HG03139 (cell line): ENCODE measurements around the gene TRIM52.
"Not testable (repeated sequence)": the region's sequence is repeated elsewhere in the genome, so short reads cannot be mapped to it uniquely, and the experiment has no call there.

Source experiments
- ATAC-seq: cut with Tn5 transposase; IDR thresholded peaks from one replicate; pipeline ENCODE4 v1.9.1; 2021; ENCODE audit not compliant: unreplicated experiment

The TRIM52 gene

DNA sequence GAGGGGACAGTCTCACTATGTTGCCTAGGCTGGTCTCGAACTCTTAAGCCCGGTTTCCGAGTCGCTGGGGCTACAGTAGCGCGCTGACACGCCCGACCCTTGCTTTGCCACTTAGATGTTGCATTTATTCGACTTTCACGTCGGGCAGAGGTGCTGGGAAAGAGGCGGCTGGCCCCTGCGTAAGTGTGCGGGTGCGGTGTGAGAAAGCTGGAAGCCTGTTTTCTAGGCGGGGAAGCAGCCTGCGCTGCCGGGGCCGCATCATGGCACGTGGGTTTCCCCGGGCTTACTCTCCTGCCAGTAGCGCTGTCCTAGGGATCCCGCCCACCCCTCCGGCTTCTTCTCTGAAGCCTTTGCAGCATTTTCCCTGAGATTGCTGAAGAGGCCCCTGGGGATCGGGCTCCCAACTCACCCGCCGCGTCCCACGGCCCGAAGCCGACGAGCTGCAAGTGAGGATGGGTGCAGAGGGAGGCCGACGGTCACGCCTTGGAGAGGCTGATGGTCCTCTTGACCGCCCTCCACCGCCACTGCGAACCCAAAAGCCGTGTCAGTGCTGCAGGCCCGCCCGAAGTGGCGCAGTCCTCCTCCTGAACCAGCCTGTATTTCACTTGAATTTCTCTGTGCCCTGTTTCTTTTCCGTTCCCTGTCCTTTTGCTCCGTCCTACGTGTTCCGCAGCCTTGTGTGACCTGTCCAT lies 43.7 kb downstream of the TRIM52 start:
- ATAC-seq: no peak

- ATAC-seq: no peak
Observed at GRCh38 chr5:181215997-181216989, 44.6 kb downstream of the TRIM52 start.

GRCh38 chr5:181214249-181214648 lies 46.7 kb downstream of the TRIM52 start:
- not testable (repeated sequence) for ATAC-seq

DNA sequence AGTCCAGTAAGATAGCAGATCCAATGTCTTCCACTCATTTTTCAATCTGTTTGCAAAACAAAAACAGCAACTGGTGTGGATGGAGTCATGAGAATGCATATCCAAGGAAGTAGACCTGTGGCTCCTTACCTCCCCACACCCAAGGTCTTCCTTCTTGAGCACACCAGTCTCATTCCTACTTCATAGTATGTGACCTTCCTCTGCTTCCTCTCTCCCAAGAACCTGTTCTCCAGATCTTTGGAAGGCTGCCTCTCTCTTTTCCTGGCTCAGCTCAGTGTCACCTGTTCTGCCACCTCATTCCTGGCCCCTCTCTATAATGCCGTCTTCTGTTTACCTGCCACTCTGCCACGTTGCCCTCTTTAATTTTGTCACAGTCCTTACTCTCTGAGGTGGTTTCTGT lies 48.0 kb downstream of the TRIM52 start:
- ATAC-seq: no peak

- ATAC-seq: no peak
Observed at GRCh38 chr5:181212080-181212479, 48.9 kb downstream of the TRIM52 start.

- ATAC-seq: no peak
Observed at GRCh38 chr5:181211208-181211607, 49.7 kb downstream of the TRIM52 start.

GRCh38 chr5:181210698-181211097 lies 50.2 kb downstream of the TRIM52 start:
- not testable (repeated sequence) for ATAC-seq

DNA sequence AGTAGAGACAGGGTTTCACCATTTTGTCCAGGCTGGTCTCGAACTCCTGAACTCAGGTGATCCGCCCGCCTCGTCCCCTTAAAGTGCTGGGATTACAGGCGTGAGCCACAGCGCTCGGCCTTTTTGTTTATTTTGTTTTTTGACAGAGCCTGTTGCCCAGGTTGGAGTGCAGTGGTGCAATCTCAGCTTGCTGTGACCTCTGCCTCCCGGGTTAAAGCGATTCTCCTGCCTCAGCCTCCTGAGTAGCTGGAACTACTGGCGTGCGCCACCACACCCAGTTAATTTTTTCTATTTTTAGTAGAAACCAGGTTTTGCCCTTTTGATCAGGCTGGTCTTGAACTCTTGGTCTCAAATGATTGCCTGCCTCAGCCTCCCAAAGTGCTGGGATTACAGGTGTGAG lies 50.8 kb downstream of the TRIM52 start:
- ATAC-seq: not testable (repeated sequence)

DNA sequence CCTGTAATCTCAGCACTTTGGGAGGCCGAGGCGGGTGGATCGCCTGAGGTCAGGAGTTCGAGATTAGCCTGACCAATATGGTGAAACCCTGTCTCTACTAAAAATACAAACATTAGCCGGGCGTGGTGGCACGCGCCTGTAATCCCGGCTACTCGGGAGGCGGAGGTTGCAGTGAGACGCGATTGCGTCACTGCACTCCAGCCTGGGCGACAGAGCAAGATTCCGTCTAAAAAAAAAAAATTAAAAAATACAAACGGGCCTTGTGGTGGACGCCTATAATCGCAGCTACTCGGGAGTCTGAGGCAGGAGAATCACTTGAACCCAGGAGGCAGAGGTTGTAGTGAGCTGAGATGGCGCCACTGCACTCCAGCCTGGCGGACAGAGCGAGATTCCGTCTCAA lies 51.9 kb downstream of the TRIM52 start:
- not testable (repeated sequence) for ATAC-seq

DNA sequence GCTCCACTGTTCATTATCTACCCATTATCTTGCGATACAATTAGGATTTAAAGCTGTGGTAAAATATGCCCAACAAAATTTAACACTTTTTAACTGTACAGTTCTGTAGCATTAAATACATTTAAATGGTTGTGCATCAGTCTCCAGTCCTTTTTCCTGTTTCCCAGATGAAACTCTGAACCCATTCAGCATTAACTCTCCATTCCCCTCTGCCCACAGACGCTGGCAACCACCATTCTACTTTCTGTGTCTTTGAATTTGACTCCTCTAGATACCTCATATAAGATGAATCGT lies 53.0 kb downstream of the TRIM52 start:
- ATAC-seq: no peak

GRCh38 chr5:181207214-181207959 lies 53.6 kb downstream of the TRIM52 start:
- ATAC-seq: no peak

GRCh38 chr5:181205761-181206649 lies 54.9 kb downstream of the TRIM52 start:
- no peak for ATAC-seq
